ENCODE data around the gene IRS2.

DNA sequence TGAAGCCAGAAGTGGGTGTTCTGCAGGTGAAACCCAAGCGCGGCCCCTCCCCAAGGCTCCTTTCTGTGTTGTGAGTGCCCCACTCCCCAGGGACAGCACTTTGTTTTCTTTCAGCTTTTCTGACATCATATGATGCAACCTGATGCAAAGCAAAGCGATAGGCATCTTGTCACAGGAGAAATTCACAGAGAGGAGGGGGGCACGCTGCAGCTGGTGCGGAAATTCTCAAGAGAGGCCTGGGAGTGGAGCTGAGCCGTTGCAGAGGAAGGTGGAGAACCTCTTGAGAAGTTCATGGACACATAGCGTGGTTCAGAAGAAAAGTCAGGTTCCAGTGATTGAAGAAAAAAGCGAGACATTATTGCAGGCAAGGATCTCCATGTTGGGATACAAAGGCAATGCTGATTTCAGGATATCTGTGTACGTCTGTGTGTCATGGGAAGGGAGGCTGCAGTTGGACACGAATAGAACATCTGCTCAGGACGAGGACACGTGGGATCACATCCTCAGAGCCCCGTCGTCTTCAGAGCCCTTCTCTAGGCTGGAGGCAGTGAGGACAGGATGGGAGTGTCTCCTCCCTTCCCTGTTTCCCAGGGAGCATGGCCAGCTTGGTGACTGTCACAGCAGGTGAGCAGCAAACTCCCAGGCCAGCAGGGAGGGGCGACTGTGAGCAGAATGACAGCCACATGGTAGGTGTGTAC is 79.2 kb downstream of the IRS2 start:
- TF ChIP-seq EZH2 (IDR thresholded peaks at IDR 0.05; ENCODE audit: insufficient read depth, poor library complexity, severe bottlenecking) = no peak
- no peak for TF ChIP-seq EZH2phosphoT487 (IDR thresholded peaks at IDR 0.05; ENCODE audit: insufficient read depth, low read depth)
